H1 (cell line): ENCODE data around the gene LIN28B. TPM values are rescaled to one million over a fixed set of nuclear protein-coding genes. Genes with fewer than 3 reads are reported as not detected.

Source experiments
- BCL11A ChIP-seq, 2 experiments: IDR thresholded peaks; one replicate each; pipeline ENCODE4 v1.6.1; 2011; ENCODE audit warnings: low read depth in 2 of 2, low read length in 2 of 2, mild to moderate bottlenecking in 2 of 2
- CTBP2 ChIP-seq: IDR thresholded peaks from 2 replicates; pipeline ENCODE4 v1.7.0; 2011; ENCODE audit warnings: borderline replicate concordance, mild to moderate bottlenecking, moderate library complexity, mixed read lengths, low read length; ENCODE audit not compliant: insufficient read depth, insufficient read length
- polyA plus RNA-seq, 7 experiments: library from polyadenylated mRNA; depleted of rRNA in 3 of 7; stranded (reverse) in 5 of 7; unstranded in 2 of 7; fragments of >200 nt in 5 of 7; fragments of 200-250 nt in 2 of 7; gene quantifications; 1 replicate in 5 of 7; 2 replicates in 1 of 7; 4 replicates in 1 of 7; pipeline versions ENCODE4 v1.2.1 to v1.2.3, GENCODE V29; 2011 to 2013; ENCODE audit warnings: missing spikeins in 2 of 7, mixed read lengths in 2 of 7
- total RNA-seq: library from RNA; stranded (reverse); fragmentation: NEBNext Ultra II Directional; extraction: Animal tissue kit (Norgen Biotek cat#: 25700); gene quantifications from 2 replicates; pipeline ENCODE4 v1.2.1, GENCODE V29; 2021
- TF ChIP-seq, protein P1 (sequence below): IDR thresholded peaks from 2 replicates; pipeline ENCODE4 v1.6.1; 2011; ENCODE audit warnings: low read length, improper control_type of control experiment
- TF ChIP-seq, protein P2 (sequence below): IDR thresholded peaks from 2 replicates; pipeline ENCODE4 v1.6.1; 2011; ENCODE audit warnings: low read depth, mild to moderate bottlenecking, low read length; ENCODE audit not compliant: insufficient read depth

Gene LIN28B
- total and polyA plus RNA-seq, 2 of the 8 experiments (the other 6 are each of a cell fraction or from before 2014, with no cell fraction given), result 27.4 to 94.7 TPM

DNA sequence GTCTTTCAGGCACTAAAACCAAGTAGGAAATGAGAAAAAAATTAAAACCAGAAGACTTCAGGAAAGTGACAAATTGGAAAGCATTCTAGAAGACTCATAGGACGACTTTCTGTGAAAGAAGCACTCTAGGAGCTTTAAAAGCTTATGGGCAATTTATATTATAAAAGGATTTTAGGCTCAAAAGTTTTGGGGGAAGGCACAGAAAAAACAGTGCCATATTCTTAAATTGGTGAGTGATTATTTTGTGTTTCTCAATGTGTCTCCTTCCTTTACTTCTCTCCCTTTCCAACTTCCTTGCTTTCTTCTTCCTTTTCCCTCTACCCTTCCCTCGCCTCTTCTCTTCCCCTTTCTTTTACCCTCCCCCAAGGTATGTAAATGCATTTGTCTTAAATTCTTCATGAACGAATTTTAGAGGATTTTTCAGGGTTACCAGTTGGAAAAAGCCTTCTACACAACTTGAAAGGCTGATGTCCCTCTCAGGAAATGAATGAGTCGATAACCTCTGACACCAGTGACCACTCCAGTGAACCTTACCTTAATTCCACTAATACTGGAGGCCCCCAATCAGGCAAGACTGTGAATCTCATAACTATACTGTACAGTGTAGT lies 2.6 kb upstream of the LIN28B start (continued):
- TF ChIP-seq, protein P1, sequence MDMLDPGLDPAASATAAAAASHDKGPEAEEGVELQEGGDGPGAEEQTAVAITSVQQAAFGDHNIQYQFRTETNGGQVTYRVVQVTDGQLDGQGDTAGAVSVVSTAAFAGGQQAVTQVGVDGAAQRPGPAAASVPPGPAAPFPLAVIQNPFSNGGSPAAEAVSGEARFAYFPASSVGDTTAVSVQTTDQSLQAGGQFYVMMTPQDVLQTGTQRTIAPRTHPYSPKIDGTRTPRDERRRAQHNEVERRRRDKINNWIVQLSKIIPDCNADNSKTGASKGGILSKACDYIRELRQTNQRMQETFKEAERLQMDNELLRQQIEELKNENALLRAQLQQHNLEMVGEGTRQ, result no peak
- TF ChIP-seq CTBP2, result no peak
- TF ChIP-seq, protein P2, sequence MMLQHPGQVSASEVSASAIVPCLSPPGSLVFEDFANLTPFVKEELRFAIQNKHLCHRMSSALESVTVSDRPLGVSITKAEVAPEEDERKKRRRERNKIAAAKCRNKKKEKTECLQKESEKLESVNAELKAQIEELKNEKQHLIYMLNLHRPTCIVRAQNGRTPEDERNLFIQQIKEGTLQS, result no peak
- no peak for TF ChIP-seq BCL11A (IDR thresholded peaks at IDR 0.05; ENCODE audit: low read depth in 2 of 2, low read length in 2 of 2)
